GM12865 (cell line): ENCODE data around the gene CDC42BPB.

Experiments
- DNase-seq: peaks from one replicate; pipeline ENCODE4 v3.0.0; 2010; ENCODE audit warnings: low read depth
- H3K4me3 ChIP-seq: 2 replicates; pipeline ENCODE4 v1.5.1; 2011; ENCODE audit warnings: mild to moderate bottlenecking, low read depth, low read length, control low read depth
- TF ChIP-seq, protein P1 (sequence below): IDR thresholded peaks from 2 replicates; pipeline ENCODE4 v1.5.1; 2011; ENCODE audit warnings: low read length, control low read depth, low read depth, inconsistent platforms; ENCODE audit not compliant: insufficient read depth; ENCODE audit errors: missing control alignments

The CDC42BPB gene

DNA sequence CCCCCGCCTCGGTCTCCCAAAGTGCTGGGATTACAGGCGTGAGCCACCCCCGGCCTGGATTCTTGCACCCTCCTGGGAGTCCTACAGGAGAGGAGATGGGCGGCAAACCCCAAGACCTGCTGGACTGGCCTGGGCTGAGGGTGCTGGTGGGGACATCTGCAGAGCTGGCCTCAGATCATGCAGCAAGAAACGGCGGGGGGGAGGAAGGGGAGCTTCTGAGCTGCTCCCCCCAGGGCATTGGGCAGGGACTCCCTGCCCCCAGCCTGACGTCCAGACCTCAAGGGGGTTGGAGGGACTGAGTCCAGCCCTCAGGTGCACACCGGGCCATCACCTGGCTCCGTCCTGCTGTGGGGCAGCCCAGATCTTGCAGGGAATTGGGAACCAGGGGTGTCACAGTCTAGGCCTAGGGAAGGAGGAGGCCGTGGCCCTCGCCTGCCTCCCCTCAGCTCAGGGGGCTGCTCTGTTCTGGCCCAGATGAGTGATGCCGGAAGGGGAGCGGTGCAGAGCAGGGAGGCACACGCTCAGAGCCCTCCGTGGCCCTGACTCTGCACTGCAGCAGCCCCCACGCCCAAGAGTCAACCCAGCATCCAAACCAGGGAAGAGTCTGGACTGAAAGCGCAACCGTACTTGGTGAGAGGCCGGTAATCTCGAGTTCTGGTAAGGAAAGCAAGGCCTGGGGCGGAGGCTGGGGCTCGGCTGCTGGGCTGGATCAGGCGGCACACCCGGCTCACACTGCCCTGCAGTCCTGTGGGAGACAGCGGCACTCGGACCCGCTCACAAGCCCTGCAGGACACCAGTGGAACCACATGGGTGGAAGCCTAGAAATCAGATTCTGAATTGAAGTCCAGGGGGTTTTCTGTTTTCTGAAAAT is 143.8 kb downstream of the CDC42BPB start:
- DNase-seq = no peak
- TF ChIP-seq, protein P1, sequence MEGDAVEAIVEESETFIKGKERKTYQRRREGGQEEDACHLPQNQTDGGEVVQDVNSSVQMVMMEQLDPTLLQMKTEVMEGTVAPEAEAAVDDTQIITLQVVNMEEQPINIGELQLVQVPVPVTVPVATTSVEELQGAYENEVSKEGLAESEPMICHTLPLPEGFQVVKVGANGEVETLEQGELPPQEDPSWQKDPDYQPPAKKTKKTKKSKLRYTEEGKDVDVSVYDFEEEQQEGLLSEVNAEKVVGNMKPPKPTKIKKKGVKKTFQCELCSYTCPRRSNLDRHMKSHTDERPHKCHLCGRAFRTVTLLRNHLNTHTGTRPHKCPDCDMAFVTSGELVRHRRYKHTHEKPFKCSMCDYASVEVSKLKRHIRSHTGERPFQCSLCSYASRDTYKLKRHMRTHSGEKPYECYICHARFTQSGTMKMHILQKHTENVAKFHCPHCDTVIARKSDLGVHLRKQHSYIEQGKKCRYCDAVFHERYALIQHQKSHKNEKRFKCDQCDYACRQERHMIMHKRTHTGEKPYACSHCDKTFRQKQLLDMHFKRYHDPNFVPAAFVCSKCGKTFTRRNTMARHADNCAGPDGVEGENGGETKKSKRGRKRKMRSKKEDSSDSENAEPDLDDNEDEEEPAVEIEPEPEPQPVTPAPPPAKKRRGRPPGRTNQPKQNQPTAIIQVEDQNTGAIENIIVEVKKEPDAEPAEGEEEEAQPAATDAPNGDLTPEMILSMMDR = no peak
- no peak overlapping the region for H3K4me3 ChIP-seq

DNA sequence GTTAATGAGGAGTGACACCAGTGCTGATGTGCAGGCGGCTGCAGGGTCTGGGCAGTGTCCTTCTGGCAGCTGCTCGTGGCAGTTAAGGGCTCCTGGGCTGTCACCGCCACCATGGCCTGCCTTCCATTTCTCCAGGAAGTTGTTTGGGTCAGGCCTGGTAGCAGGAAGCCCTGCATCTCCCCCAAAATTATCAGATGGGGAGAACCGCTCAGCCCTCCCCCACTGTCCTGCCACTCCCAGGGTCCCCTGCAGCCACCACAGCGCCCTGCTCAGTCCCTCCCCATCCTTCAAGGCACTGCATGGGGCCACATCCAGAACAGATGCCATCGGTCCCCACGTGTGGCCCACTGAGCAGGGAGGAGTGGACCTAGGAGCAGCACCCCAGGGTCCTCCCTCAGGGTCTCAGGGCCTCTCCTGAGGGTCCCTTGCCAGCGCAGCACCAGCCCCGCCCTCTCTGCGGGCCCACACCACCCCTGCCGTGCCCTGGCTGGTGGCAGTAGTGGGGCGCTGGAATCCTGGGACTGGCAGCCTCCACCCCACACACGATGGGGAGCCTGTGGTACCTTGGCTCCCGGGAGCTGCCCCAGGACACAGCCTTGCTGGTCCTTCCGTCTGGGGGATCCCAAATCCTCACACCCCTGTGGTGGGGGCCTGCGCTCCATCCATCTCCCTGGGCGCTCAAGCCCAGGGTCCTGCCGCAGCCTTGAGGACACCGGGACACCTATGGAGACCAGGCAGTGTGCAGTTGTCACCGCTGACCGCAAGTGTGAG is 145.2 kb downstream of the CDC42BPB start:
- TF ChIP-seq, protein P1 = no peak
- no peak for DNase-seq
- H3K4me3 ChIP-seq = no peak overlapping the region

DNA sequence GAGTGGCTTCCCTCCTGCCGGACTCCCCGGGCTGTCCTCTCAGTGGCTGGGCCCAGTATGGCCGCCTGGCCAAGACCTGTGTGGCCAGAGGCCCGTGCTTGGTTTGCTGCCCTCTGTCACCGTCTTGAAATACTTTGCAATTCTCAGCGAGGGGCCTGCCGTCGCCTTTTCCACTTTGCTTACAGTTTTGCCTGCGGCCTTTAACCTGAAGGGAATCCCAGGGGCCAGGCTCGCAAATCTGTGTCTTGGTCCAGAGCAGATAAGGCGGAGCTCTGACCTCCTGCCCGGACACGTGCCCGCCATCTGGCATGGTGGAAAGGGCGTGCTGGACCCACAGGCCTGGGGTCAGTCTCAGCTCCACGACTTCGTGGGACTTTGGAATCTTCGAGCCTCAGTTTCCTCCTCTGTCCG is 145.8 kb downstream of the CDC42BPB start:
- DNase-seq = no peak
- TF ChIP-seq, protein P1 = no peak
- H3K4me3 ChIP-seq = no peak overlapping the region

DNA sequence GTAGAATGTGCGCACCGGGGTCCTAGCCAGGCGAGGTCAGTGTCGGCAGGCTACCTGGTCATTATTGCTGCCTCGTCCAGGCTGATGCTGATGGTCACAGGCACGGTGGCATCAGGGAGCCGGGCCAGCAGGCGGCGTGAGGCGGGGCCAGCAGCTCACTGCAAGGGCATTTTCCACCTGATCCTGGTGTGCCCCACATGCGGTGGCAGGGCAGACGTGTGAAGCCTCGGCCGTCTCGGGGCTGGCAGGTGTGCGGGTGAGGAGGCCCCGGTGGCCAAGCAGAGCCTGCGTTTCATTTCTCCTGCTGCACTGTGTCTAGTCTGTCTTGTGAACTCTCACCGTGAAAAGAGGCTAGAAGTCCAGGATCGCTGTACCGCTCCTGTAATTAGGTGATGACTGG is 146.9 kb downstream of the CDC42BPB start:
- H3K4me3 ChIP-seq = no peak overlapping the region
- TF ChIP-seq, protein P1 = no peak
- no peak for DNase-seq

DNA sequence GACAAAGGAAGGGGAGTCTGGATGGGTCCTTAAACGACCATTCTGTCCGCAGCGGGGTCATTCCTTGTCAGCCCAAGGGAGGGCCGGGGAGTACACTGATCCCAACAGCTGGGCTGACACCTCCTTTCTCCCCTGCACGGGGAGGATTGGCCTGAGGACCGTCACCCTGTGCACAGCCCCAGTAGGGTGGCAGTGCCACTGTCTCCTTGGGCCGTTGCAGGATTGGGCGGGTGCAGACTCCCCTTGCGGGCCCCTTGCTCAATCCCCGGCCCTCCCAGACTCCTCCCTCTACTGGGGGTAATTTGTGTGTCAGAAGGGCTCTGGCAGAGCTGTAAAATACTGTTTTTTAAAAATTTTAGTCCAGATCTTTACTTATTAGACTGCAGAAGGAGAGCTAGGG is 147.4 kb downstream of the CDC42BPB start:
- no peak overlapping the region for H3K4me3 ChIP-seq
- TF ChIP-seq, protein P1 = no peak
- DNase-seq = no peak

DNA sequence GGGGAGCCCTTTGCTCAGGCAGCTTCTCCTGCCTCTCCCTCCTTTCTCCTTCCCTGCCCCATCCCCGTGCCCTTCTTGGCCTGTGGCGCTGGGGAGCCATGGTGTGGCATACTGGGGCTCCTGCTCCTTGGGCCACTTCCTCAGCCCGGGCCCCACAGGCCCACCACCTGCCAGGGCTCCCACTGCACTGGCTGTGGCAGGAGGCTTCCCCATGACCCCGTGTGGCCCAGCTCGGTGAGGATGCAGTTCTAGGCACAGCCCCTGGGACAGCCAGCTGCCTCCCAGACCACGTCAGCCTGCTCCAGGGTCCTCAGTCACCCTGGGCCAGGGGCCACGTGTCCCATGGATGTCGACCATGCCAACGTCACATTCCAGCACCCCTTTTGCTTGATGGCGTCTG is 147.9 kb downstream of the CDC42BPB start:
- TF ChIP-seq, protein P1 = no peak
- no peak for DNase-seq
- H3K4me3 ChIP-seq = no peak overlapping the region
